Measurements from ENCODE around the gene COL4A6. TPM values are rescaled to one million over a fixed set of nuclear protein-coding genes. Genes with fewer than 3 reads are reported as not detected.

Gene COL4A6
- total and polyA plus RNA-seq, 2 donors (not counting 3 experiments of a cell fraction or from before 2014, with no cell fraction given): 0.49 to 0.62 TPM

- H3K4me1 ChIP-seq (ENCODE audit: control insufficient read depth, extremely low read depth, insufficient read depth, low read length): peaks cover 7% of the 10 kb centered on the region
- ChIA-PET POLR2A (no interaction called here), CTCF (interaction anchor here (2.1 kb wide), 1 partner anchor 36 kb away, joined by 12 read pairs; no protein-coding TSS in a partner anchor)
- intact Hi-C loops (cut with micrococcal nuclease) (loop anchor here (2.0 kb wide), 1 partner anchor 141 kb away; no protein-coding TSS in a partner anchor), dilution Hi-C loops (cut with MboI; ENCODE audit: extremely low pct_ligation_motif_present, low sequenced_read_pairs) (no loop called here)
- no peaks in the 10 kb centered on the region for H3K36me3 ChIP-seq (ENCODE audit: control insufficient read depth in 2 of 2, extremely low read depth in 1 of 2, insufficient read depth in 2 of 2, low read length in 2 of 2)
- no peak overlapping the region for H3K27ac ChIP-seq (ENCODE audit: insufficient read depth, low read depth, low read length)
- H3K9me1 ChIP-seq (replicated peaks; ENCODE audit: control insufficient read depth, extremely low read depth, insufficient read depth, low read length): no peaks in the 10 kb centered on the region
- H3K27me3 ChIP-seq (ENCODE audit: control insufficient read depth in 2 of 2, insufficient read depth in 2 of 2, low read length in 2 of 2): no peaks in the 10 kb centered on the region
- no peaks in the 10 kb centered on the region for H4K20me1 ChIP-seq (replicated peaks; ENCODE audit: control insufficient read depth, extremely low read depth, insufficient read depth, low read length)
- FAIRE-seq: no peak
- BruUV-seq (replicated peaks): no TSS peak
- H3K4me3 ChIP-seq (replicated peaks in 1 of 3; ENCODE audit: insufficient read depth in 1 of 3, low read depth in 1 of 3, low read length in 3 of 3): no peak overlapping the region
- H3K9ac ChIP-seq (replicated peaks; ENCODE audit: extremely low read depth, insufficient read depth, low read length): no peak overlapping the region
- DNase-seq (ENCODE audit: low read depth, low spot score): no peak
- TF ChIP-seq GATA2 (IDR thresholded peaks at IDR 0.05; ENCODE audit: insufficient read depth, insufficient read length, low read depth, low read length): no peak
- no peak for TF ChIP-seq MAX (IDR thresholded peaks at IDR 0.05; ENCODE audit: insufficient read depth, insufficient read length)
- TF ChIP-seq EZH2 (IDR thresholded peaks at IDR 0.05; ENCODE audit: borderline replicate concordance, low read depth, low read length, severe bottlenecking): no peak
- no peak for TF ChIP-seq MYC (IDR thresholded peaks at IDR 0.05; ENCODE audit: low read depth, low read length)
- no peak for TF ChIP-seq POLR2AphosphoS5 (IDR thresholded peaks at IDR 0.05; ENCODE audit: insufficient read depth, low read depth, low read length)
- TF ChIP-seq CTCF (IDR thresholded peaks at IDR 0.05; ENCODE audit: extremely low read depth in 1 of 2, insufficient read depth in 1 of 2, low read depth in 1 of 2, low read length in 2 of 2): no peak
- no peak for TF ChIP-seq POLR2A (IDR thresholded peaks at IDR 0.05; ENCODE audit: low read depth, low read length)
- no peak for TF ChIP-seq FOS (IDR thresholded peaks at IDR 0.05; ENCODE audit: borderline replicate concordance, insufficient read depth, low read length)
- TF ChIP-seq JUN (IDR thresholded peaks at IDR 0.05; ENCODE audit: borderline replicate concordance, insufficient read depth, insufficient read length, low read depth): no peak
- no peaks in the 10 kb centered on the region for H3K9me3 ChIP-seq (replicated peaks; ENCODE audit: control insufficient read depth, insufficient read depth, low read length)
- no peak overlapping the region for H2AFZ ChIP-seq (ENCODE audit: low read depth, low read length)
- no peaks in the 10 kb centered on the region for H3K79me2 ChIP-seq (ENCODE audit: control insufficient read depth, insufficient read depth, low read length)
- H3K4me2 ChIP-seq (ENCODE audit: insufficient read depth, low read length): no peak overlapping the region
Measured at GRCh38 chrX:108163333-108164082, 274.7 kb downstream of the COL4A6 start.

All from endothelial cell of umbilical vein (primary cell).